Measurements from ENCODE around the gene ABCB6. TPM values are rescaled to one million over a fixed set of nuclear protein-coding genes. Genes with fewer than 3 reads are reported as not detected.

Gene ABCB6
- total and polyA plus RNA-seq, 10 donors: 8.4 to 28.7 (median 14.0) TPM

- H3K36me3 ChIP-seq: peaks cover 0 to 67% (median 54%) of the 10 kb centered on the region in 6 donors
- H3K4me3 ChIP-seq: no peak overlapping the region
- no peaks in the 10 kb centered on the region for H3K9me3 ChIP-seq
- H3K27me3 ChIP-seq (replicated peaks in 1 of 7): no peaks in the 10 kb centered on the region
- peaks cover 9 to 62% (median 36%) of the 10 kb centered on the region in 6 donors for H3K4me1 ChIP-seq
- H3K27ac ChIP-seq: no peak overlapping the region
- WGBS, 5 donors: 85 to 96% (median 91%) methylated on average over 4 to 5 of the region's 5 CpGs
- no peak for TF ChIP-seq POLR2AphosphoS5 (IDR thresholded peaks at IDR 0.05)
- no peak for TF ChIP-seq POLR2A (IDR thresholded peaks at IDR 0.05)
- no peak for TF ChIP-seq CTCF (IDR thresholded peaks at IDR 0.05 in 8 of 11, conservative IDR thresholded peaks at IDR 0.05 in 3 of 11)
- intact Hi-C loops (cut with DNase I; ENCODE audit: low total_unique reads): no loop called here
- no peak for DNase-seq
Observed at GRCh38 chr2:219180961-219181360, 37.8 kb downstream of the ABCB6 start.

- Histone ChIP-seq H3K36me3 (peaks cover 0 to 65% (median 54%) of the 10 kb centered on the region in 6 donors), H3K4me3 (peak overlapping the region in 2 of 8 donors; percentile 82 to 95)
- no peak for DNase-seq
Observed at GRCh38 chr2:219179601-219180465, 38.9 kb downstream of the ABCB6 start.

GRCh38 chr2:219178377-219179175 lies 40.2 kb downstream of the ABCB6 start:
- peaks cover 0 to 65% (median 58%) of the 10 kb centered on the region in 6 donors for H3K36me3 ChIP-seq
- H3K4me1 ChIP-seq: peaks cover 20 to 86% (median 55%) of the 10 kb centered on the region in 6 donors
- WGBS, 5 donors: 2 to 6% (median 2%) methylated on average over 14 to 45 of the region's 45 CpGs
- H3K4me3 ChIP-seq: peak overlapping the region; percentile 59 to 95 (median 89)
- DNase-seq: peak; percentile 94
- peak overlapping the region; percentile 95 to 100 (median 99) for H3K27ac ChIP-seq
- no peaks in the 10 kb centered on the region for H3K9me3 ChIP-seq
- TF ChIP-seq POLR2AphosphoS5 (IDR thresholded peaks at IDR 0.05) (no peak), CTCF (IDR thresholded peaks at IDR 0.05 in 8 of 11, conservative IDR thresholded peaks at IDR 0.05 in 3 of 11) (peak in 1 of 11 experiments; percentile 24), POLR2A (IDR thresholded peaks at IDR 0.05) (no peak)
- intact Hi-C loops (cut with DNase I; ENCODE audit: low total_unique reads): no loop called here
- no peaks in the 10 kb centered on the region for H3K27me3 ChIP-seq (replicated peaks in 1 of 7)

More at GRCh38 chr2:219179601-219180465, 38.9 kb downstream of the ABCB6 start:
- H3K9me3 ChIP-seq: no peaks in the 10 kb centered on the region
- WGBS, 5 donors: 95 to 100% (median 97%) methylated on average over 7 to 9 of the region's 9 CpGs
- peaks cover 18 to 73% (median 47%) of the 10 kb centered on the region in 6 donors for H3K4me1 ChIP-seq
- TF ChIP-seq CTCF (IDR thresholded peaks at IDR 0.05 in 8 of 11, conservative IDR thresholded peaks at IDR 0.05 in 3 of 11): no peak
- TF ChIP-seq POLR2AphosphoS5 (IDR thresholded peaks at IDR 0.05): no peak
- TF ChIP-seq POLR2A (IDR thresholded peaks at IDR 0.05): no peak
- no peaks in the 10 kb centered on the region for H3K27me3 ChIP-seq (replicated peaks in 1 of 7)
- peak overlapping the region in 1 of 8 donors; percentile 99 for H3K27ac ChIP-seq
- intact Hi-C loops (cut with DNase I; ENCODE audit: low total_unique reads): no loop called here
